B cell (primary cell): Measurements from ENCODE around the gene DRICH1. TPM values are rescaled to one million over a fixed set of nuclear protein-coding genes. Genes with fewer than 3 reads are reported as not detected.

Source experiments
- ATAC-seq: fragments of 200-7000 bp; cut with Tn5 transposase; one replicate; pipeline ENCODE4 v1.10.0; 2021; ENCODE audit warnings: low read depth, mild to moderate bottlenecking, moderate number of reproducible peaks, moderate library complexity
- CTCF ChIA-PET: fragments of 350-600 bp; sonication (Branson Sonifier 250); formaldehyde crosslinking; loops from one replicate; lab custom pipeline; 2021; ENCODE audit warnings: antibody characterized with exemption, inconsistent platforms; lab: Charles Lee
- POLR2A ChIA-PET: fragments of 350-600 bp; sonication (Branson Sonifier 250); formaldehyde crosslinking; loops from one replicate; lab custom pipeline; 2021; ENCODE audit warnings: antibody characterized with exemption; lab: Charles Lee
- DNase-seq: peaks from one replicate; pipeline ENCODE4 v3.0.0; 2013
- H2AFZ ChIP-seq: 2 replicates; pipeline ENCODE4 v1.6.1; 2012; ENCODE audit warnings: mild to moderate bottlenecking, low read depth, low read length; ENCODE audit not compliant: insufficient read depth, poor library complexity, severe bottlenecking
- H3K27ac ChIP-seq, 2 donors: 1 replicate in 1 of 2; 2 replicates in 1 of 2; pipeline ENCODE4 v1.5.1; 2012 to 2013; ENCODE audit warnings: low read length in 2 of 2, mild to moderate bottlenecking in 2 of 2, moderate library complexity in 1 of 2
- H3K27me3 ChIP-seq, 4 experiments: fragments of 200-600 bp in 1 of 4; sonication (generic) in 1 of 4; replicated peaks in 1 of 4; 1 replicate in 2 of 4; 2 replicates in 2 of 4; pipeline versions ENCODE4 v1.6.1 to v1.7.0; 2013 to 2016; ENCODE audit warnings: low read length in 3 of 4, mild to moderate bottlenecking in 2 of 4, mixed read lengths in 1 of 4, moderate library complexity in 1 of 4; ENCODE audit not compliant: insufficient read depth in 4 of 4, control insufficient read depth in 3 of 4; ENCODE audit errors: control extremely low read depth in 1 of 4
- H3K36me3 ChIP-seq, 2 experiments: replicated peaks in 1 of 2; 1 replicate in 1 of 2; 2 replicates in 1 of 2; pipeline versions ENCODE4 v1.6.1 to v1.7.1; 2013; ENCODE audit warnings: low read length in 1 of 2; ENCODE audit not compliant: insufficient read depth in 2 of 2, control insufficient read depth in 1 of 2; ENCODE audit errors: control extremely low read depth in 1 of 2, extremely low read depth in 1 of 2
- H3K4me1 ChIP-seq, 2 donors: fragments of 200-600 bp in 1 of 2; sonication (generic) in 1 of 2; 1 replicate in 1 of 2; 2 replicates in 1 of 2; pipeline versions ENCODE4 v1.5.1 to v1.6.1; 2013 to 2017; ENCODE audit warnings: low read length in 2 of 2; ENCODE audit not compliant: control insufficient read depth in 2 of 2, insufficient read depth in 2 of 2
- H3K4me2 ChIP-seq: replicated peaks from 2 replicates; pipeline ENCODE3; 2012; ENCODE audit warnings: mild to moderate bottlenecking, low read depth, low read length; ENCODE audit not compliant: poor library complexity, severe bottlenecking
- H3K4me3 ChIP-seq, 5 experiments: fragments of 200-600 bp in 1 of 5; sonication (generic) in 1 of 5; 1 replicate in 3 of 5; 2 replicates in 2 of 5; pipeline versions ENCODE4 v1.5.1 to v1.7.0; 2011 to 2016; ENCODE audit warnings: low read length in 4 of 5, mild to moderate bottlenecking in 4 of 5, low read depth in 2 of 5, control low read depth in 1 of 5, moderate library complexity in 1 of 5; ENCODE audit not compliant: insufficient read depth in 1 of 5; ENCODE audit errors: control extremely low read depth in 1 of 5, extremely low read depth in 1 of 5
- H3K79me2 ChIP-seq: fragments of 200-600 bp; sonication (generic); one replicate; pipeline ENCODE4 v1.6.0; 2016; ENCODE audit warnings: low read length; ENCODE audit not compliant: control insufficient read depth, insufficient read depth
- H3K9ac ChIP-seq: fragments of 200-600 bp; sonication (generic); 2 replicates; pipeline ENCODE4 v1.6.1; 2017; ENCODE audit warnings: mild to moderate bottlenecking, low read length, moderate library complexity
- H3K9me3 ChIP-seq, 3 donors: one replicate each; pipeline versions ENCODE4 v1.6.1 to v1.7.1; 2013; ENCODE audit warnings: low read length in 2 of 3; ENCODE audit not compliant: control insufficient read depth in 2 of 3, insufficient read depth in 1 of 3; ENCODE audit errors: control extremely low read depth in 1 of 3
- H4K20me1 ChIP-seq: 2 replicates; pipeline ENCODE4 v1.6.0; 2012; ENCODE audit warnings: mild to moderate bottlenecking, low read length; ENCODE audit not compliant: insufficient read depth, control insufficient read depth, poor library complexity, severe bottlenecking
- H3K27ac Mint-ChIP-seq: one replicate; pipeline ENCODE4 v1.8.0; 2021; ENCODE audit warnings: mixed read lengths
- H3K27me3 Mint-ChIP-seq: one replicate; pipeline ENCODE4 v1.8.0; 2021; ENCODE audit warnings: mixed read lengths
- H3K4me1 Mint-ChIP-seq: one replicate; pipeline ENCODE4 v1.8.0; 2021; ENCODE audit warnings: mixed read lengths
- H3K4me3 Mint-ChIP-seq: one replicate; pipeline ENCODE4 v1.8.0; 2021; ENCODE audit warnings: mixed read lengths
- H3K9me3 Mint-ChIP-seq: one replicate; pipeline ENCODE4 v1.8.0; 2022; ENCODE audit warnings: mixed read lengths; ENCODE audit not compliant: insufficient read depth
- CTCF ChIP-seq: fragments of 200-600 bp; IDR thresholded peaks from one replicate; pipeline ENCODE4 v1.8.0; 2022; ENCODE audit warnings: antibody characterized with exemption, mild to moderate bottlenecking
- EZH2 ChIP-seq: IDR thresholded peaks from 2 replicates; pipeline ENCODE4 v1.6.1; 2012; ENCODE audit warnings: borderline replicate concordance, low read depth, mild to moderate bottlenecking, moderate library complexity, low read length; ENCODE audit not compliant: insufficient read depth, poor library complexity, severe bottlenecking
- WGBS: methylation state at CpG from one replicate; pipeline ENCODE4 v1.1.5; 2013; ENCODE audit warnings: missing lambda C conversion rate; ENCODE audit not compliant: insufficient coverage; 5-methylcytosine and 5-hydroxymethylcytosine counted together
- intact Hi-C: fragments of 100-400 bp; cut with micrococcal nuclease; formaldehyde crosslinking; loops from one replicate; pipeline ENCODE4 v1.10.0; 2022
- polyA plus RNA-seq: library from polyadenylated mRNA; depleted of rRNA; stranded (reverse); fragments of >200 nt; gene quantifications from 2 replicates; pipeline ENCODE4 v1.2.3, GENCODE V29; 2012
- total RNA-seq, 2 donors: library from RNA; stranded (reverse); fragments of 120-200 nt in 1 of 2; gene quantifications; 1 replicate in 1 of 2; 2 replicates in 1 of 2; pipeline versions ENCODE4 v1.2.3 to v1.2.4, GENCODE V29; 2013 to 2022

The DRICH1 gene
- total and polyA plus RNA-seq, 2 donors (not counting 1 experiment from before 2014, with no cell fraction given): 0.37 to 1.5 TPM

GRCh38 chr22:23608583-23608982, 23.5 kb downstream of the DRICH1 start:
- POLR2A ChIA-PET: no interaction called here
- TF ChIP-seq CTCF: no peak
- no peak for TF ChIP-seq EZH2
- Histone ChIP-seq H3K4me3 (no peak overlapping the region), H3K27ac (no peak overlapping the region), H3K27me3 (no peaks in the 10 kb centered on the region), H3K4me2 (no peak overlapping the region), H4K20me1 (no peaks in the 10 kb centered on the region), H3K4me1 (no peaks in the 10 kb centered on the region), H3K79me2 (no peaks in the 10 kb centered on the region), H3K9me3 (no peaks in the 10 kb centered on the region), H3K9ac (no peak overlapping the region), H3K36me3 (no peaks in the 10 kb centered on the region), H2AFZ (no peak overlapping the region)
- intact Hi-C loops: no loop called here
- H3K4me3 Mint-ChIP-seq: no peak overlapping the region
- H3K9me3 Mint-ChIP-seq: no peaks in the 10 kb centered on the region
- ATAC-seq (no peak), DNase-seq (no peak)
- H3K4me1 Mint-ChIP-seq: no peaks in the 10 kb centered on the region
- H3K27me3 Mint-ChIP-seq: no peaks in the 10 kb centered on the region
- WGBS: 97% methylated on average over 6 of the region's 6 CpGs
- CTCF ChIA-PET: interaction anchor here (0.9 kb wide), 1 partner anchor 17 kb away, joined by 3 read pairs; no protein-coding TSS in a partner anchor
- no peak overlapping the region for H3K27ac Mint-ChIP-seq

GRCh38 chr22:23606204-23607131, 25.7 kb downstream of the DRICH1 start:
- no peaks in the 10 kb centered on the region for H3K4me1 ChIP-seq
- H3K27me3 ChIP-seq: no peaks in the 10 kb centered on the region
- intact Hi-C loops: no loop called here
- H3K27me3 Mint-ChIP-seq: no peaks in the 10 kb centered on the region
- CTCF ChIA-PET: no interaction called here
- no peaks in the 10 kb centered on the region for H3K36me3 ChIP-seq
- DNase-seq: no peak
- POLR2A ChIA-PET: interaction anchor here (0.5 kb wide), 1 partner anchor 139 kb away, joined by 3 read pairs; no protein-coding TSS in a partner anchor
- no peaks in the 10 kb centered on the region for H3K4me1 Mint-ChIP-seq
- TF ChIP-seq CTCF: no peak
- TF ChIP-seq EZH2: no peak
- no peaks in the 10 kb centered on the region for H3K9me3 Mint-ChIP-seq
- H3K9ac ChIP-seq: no peak overlapping the region
- no peaks in the 10 kb centered on the region for H3K9me3 ChIP-seq
- H3K4me2 ChIP-seq: no peak overlapping the region
- no peak for ATAC-seq
- H3K4me3 Mint-ChIP-seq: no peak overlapping the region
- no peaks in the 10 kb centered on the region for H3K79me2 ChIP-seq
- 90% methylated on average over 19 of the region's 20 CpGs for WGBS
- H3K27ac Mint-ChIP-seq: no peak overlapping the region
- no peak overlapping the region for H3K27ac ChIP-seq
- H3K4me3 ChIP-seq: no peak overlapping the region
- no peaks in the 10 kb centered on the region for H4K20me1 ChIP-seq
- H2AFZ ChIP-seq: no peak overlapping the region
